ENCODE measurements around the gene DNAJC5.
"Not testable (repeated sequence)": the region's sequence is repeated elsewhere in the genome, so short reads cannot be mapped to it uniquely, and the experiment has no call there.

DNAJC5 gene

DNA sequence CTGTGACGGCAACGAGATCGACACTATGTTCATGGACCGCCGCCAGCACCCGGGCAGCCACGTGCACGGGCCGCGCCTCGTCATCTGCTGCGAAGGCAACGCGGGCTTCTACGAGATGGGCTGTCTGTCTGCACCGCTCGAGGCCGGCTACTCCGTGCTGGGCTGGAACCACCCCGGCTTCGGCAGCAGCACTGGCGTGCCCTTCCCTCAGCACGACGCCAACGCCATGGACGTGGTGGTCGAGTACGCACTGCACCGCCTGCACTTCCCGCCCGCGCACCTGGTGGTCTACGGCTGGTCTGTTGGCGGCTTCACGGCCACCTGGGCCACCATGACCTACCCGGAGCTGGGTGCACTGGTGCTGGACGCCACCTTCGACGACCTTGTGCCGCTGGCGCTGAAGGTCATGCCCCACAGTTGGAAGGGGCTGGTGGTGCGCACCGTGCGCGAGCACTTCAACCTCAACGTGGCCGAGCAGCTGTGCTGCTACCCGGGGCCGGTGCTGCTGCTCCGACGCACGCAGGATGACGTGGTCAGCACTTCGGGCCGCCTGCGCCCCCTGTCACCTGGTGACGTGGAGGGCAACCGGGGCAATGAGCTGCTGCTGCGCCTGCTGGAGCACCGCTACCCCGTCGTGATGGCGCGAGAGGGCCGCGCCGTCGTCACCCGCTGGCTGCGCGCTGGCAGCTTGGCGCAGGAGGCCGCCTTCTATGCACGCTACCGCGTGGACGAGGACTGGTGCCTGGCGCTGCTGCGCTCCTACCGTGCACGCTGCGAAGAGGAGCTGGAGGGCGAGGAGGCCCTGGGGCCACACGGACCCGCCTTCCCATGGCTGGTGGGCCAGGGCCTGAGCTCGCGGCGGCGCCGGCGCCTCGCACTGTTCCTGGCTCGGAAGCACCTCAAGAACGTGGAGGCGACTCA lies 32.7 kb upstream of the DNAJC5 start:
- Histone ChIP-seq H3K27me3 (ENCODE audit: control insufficient read depth, insufficient read depth, low read length, poor library complexity, severe bottlenecking) (no peaks in the 10 kb centered on the region), H3K4me1 (ENCODE audit: control insufficient read depth, insufficient read depth, low read length) (peaks cover 30% of the 10 kb centered on the region), H3K9me3 (ENCODE audit: control insufficient read depth, low read length) (no peaks in the 10 kb centered on the region), H3K27ac (ENCODE audit: insufficient read depth, low read depth, low read length, poor library complexity, severe bottlenecking) (no peak overlapping the region), H3K4me3 (ENCODE audit: insufficient read depth, low read depth, low read length) (no peak overlapping the region), H3K36me3 (ENCODE audit: control insufficient read depth, insufficient read depth, low read length) (no peaks in the 10 kb centered on the region)
- WGBS, 2 experiments, result 96% methylated on average over 95 of the region's 95 CpGs

DNA sequence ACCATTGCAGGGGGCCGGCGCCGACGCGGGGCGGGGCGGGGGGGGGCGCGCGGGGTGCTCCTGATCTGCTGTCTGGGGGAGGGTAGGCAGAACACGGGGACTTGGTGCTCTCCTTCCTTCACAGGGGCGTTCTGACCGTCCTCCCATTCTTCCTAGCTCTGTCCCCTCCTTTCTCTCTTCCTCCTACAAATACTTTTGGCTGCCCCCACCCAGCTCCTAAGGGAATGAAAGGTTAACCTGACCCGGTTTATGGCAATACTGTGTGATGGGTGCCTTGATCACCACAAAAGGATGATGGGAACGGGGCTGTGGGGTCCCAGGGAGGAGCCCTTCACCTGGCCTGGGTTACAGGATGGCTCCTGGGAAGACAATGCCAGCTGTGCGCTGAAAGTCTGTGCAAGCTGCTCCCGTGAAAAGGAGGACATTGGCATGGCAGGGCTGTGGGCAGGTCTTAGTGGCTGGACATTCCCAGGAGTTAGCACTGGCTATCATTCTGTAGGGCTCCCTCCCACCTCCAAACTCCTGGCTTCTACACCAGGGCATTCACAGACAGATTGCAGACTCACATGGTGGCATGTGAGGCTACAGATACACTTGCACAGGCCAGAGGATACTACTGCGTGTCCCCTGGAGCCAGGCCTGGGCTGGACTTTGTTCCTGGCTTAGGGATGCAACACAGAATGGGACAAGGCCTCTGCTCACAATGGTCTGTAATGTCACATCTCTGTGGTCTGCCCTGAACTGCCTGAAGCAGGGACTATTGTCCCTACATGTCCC lies 31.7 kb upstream of the DNAJC5 start:
- no peaks in the 10 kb centered on the region for H3K27me3 ChIP-seq (ENCODE audit: control insufficient read depth, insufficient read depth, low read length, poor library complexity, severe bottlenecking)
- WGBS, 2 experiments, result 93 to 94% methylated on average over 18 of the region's 18 CpGs
- H3K4me3 ChIP-seq (ENCODE audit: insufficient read depth, low read depth, low read length), result peak overlapping the region; percentile 95
- H3K27ac ChIP-seq (ENCODE audit: insufficient read depth, low read depth, low read length, poor library complexity, severe bottlenecking), result no peak overlapping the region
- no peaks in the 10 kb centered on the region for H3K9me3 ChIP-seq (ENCODE audit: control insufficient read depth, low read length)
- no peaks in the 10 kb centered on the region for H3K36me3 ChIP-seq (ENCODE audit: control insufficient read depth, insufficient read depth, low read length)
- H3K4me1 ChIP-seq (ENCODE audit: control insufficient read depth, insufficient read depth, low read length), result peaks cover 23% of the 10 kb centered on the region

DNA sequence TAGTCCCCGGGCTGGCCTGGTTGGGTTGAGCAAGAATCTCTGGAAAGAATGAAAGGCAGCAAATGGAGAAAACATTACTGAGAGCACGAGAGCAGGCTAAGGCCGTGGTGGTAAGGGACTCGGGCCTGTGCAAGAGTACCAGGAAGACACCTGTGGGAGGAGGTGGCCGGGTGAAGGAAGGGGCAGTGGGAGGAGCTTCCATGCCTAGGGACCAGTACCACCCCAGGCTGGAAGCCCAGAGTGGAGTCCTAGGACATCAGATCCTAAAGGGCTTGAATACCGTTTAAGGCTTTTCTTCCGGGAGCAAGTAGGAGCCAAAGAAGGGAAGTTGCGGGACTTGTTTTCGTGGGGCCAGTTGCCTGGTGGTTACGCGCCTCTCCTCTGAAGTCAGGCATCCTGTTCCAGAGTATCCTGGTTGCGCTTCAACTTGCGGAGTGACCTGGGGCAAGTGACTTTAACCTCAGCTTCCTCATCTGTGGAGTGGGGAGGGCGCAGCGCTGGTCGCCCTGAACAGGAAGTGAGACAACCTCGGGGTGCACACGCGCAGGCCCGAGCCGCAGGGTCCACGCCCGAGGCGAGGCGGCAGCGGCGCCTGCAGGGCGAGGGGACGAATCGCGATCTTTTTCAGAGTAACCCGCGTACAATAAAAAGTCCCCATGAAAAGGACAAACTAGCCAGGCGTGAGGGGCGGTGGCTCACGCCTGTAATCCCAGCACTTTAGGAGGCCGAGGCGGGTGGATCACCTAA lies 31.0 kb upstream of the DNAJC5 start:
- Histone ChIP-seq H3K4me1 (ENCODE audit: control insufficient read depth, insufficient read depth, low read length) (peaks cover 15% of the 10 kb centered on the region), H3K27ac (ENCODE audit: insufficient read depth, low read depth, low read length, poor library complexity, severe bottlenecking) (peak overlapping the region; percentile 6), H3K27me3 (ENCODE audit: control insufficient read depth, insufficient read depth, low read length, poor library complexity, severe bottlenecking) (no peaks in the 10 kb centered on the region), H3K36me3 (ENCODE audit: control insufficient read depth, insufficient read depth, low read length) (peaks cover 2% of the 10 kb centered on the region), H3K4me3 (ENCODE audit: insufficient read depth, low read depth, low read length) (peak overlapping the region; percentile 95), H3K9me3 (ENCODE audit: control insufficient read depth, low read length) (no peaks in the 10 kb centered on the region)
- 23 to 24% methylated on average over 38 of the region's 38 CpGs for WGBS, 2 experiments

DNA sequence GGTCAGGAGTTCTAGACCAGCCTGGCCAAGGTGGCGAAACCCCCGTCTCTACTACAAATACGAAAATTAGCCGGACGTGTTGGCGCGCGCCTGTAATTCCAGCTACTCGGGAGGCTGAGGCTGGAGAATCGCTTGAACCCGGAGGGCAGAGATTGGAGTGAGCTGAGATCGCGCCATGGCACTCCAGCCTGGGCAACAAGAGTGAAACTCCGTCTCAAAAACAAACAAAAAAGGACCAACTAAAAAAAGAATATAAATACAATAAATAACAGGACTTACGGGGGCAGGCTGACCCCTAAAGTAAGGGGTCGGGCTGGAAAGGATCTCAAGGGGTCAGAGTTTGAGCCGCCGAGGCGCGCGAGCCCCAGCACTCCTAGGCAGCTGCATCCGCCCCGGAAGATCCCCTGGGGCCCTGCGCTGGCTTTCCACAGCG lies 30.4 kb upstream of the DNAJC5 start:
- peaks cover 8% of the 10 kb centered on the region for H3K36me3 ChIP-seq (ENCODE audit: control insufficient read depth, insufficient read depth, low read length)
- H3K9me3 ChIP-seq (ENCODE audit: control insufficient read depth, low read length), result no peaks in the 10 kb centered on the region
- H3K4me3 ChIP-seq (ENCODE audit: insufficient read depth, low read depth, low read length), result peak overlapping the region; percentile 95
- H3K27ac ChIP-seq (ENCODE audit: insufficient read depth, low read depth, low read length, poor library complexity, severe bottlenecking), result no peak overlapping the region
- no peaks in the 10 kb centered on the region for H3K27me3 ChIP-seq (ENCODE audit: control insufficient read depth, insufficient read depth, low read length, poor library complexity, severe bottlenecking)
- 1 to 2% methylated on average over 24 to 25 of the region's 25 CpGs for WGBS, 2 experiments
- peaks cover 9% of the 10 kb centered on the region for H3K4me1 ChIP-seq (ENCODE audit: control insufficient read depth, insufficient read depth, low read length)

DNA sequence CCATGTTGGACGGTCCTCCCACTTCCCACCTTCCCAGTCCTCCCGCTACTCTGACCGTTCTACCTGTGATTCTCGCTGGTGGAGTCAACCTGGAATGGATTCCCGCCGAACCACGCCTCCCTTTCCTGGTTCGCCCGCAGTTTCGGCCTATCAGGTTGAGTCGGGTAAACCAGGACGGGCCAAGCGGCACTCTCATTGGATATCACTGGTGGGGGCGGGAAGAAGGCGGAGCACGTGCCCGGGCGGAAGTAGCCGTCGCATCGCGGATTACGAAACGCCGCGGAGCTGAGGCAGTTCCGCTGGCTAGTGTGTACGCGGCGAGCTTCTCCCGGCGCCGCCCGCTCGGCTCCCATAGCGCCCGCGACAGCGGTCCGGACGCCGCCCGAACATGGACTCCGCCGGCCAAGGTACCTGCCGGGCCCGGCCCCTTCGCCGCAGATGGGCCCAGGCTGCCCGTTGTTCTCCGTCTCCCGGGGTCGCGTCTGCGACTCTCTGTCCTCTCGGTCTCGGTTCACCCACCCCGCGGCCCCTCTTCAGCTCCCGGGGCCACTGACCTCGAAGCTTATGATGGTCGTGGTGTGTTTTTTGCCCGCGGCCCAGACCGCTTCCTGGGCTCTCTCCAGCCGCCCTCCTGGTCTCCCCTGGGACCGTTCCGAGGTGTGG lies 29.8 kb upstream of the DNAJC5 start, which contains the start of gene TPD52L2:
Gene TPD52L2, plus strand, starts transcription at position 293 of the 663 bp plus-strand sequence. Its CDS starts 96 bp downstream, at position 389.
- H3K36me3 ChIP-seq (ENCODE audit: control insufficient read depth, insufficient read depth, low read length), result peaks cover 14% of the 10 kb centered on the region
- no peaks in the 10 kb centered on the region for H3K9me3 ChIP-seq (ENCODE audit: control insufficient read depth, low read length)
- peak within 1 kb of the TSS; percentile 22 for H3K27ac ChIP-seq (ENCODE audit: insufficient read depth, low read depth, low read length, poor library complexity, severe bottlenecking)
- peak within 1 kb of the TSS; percentile 95 for H3K4me3 ChIP-seq (ENCODE audit: insufficient read depth, low read depth, low read length)
- peaks cover 9% of the 10 kb centered on the region for H3K4me1 ChIP-seq (ENCODE audit: control insufficient read depth, insufficient read depth, low read length)
- WGBS, 2 experiments, result 0% methylated on average over 68 of the region's 68 CpGs
- no peaks in the 10 kb centered on the region for H3K27me3 ChIP-seq (ENCODE audit: control insufficient read depth, insufficient read depth, low read length, poor library complexity, severe bottlenecking)

DNA sequence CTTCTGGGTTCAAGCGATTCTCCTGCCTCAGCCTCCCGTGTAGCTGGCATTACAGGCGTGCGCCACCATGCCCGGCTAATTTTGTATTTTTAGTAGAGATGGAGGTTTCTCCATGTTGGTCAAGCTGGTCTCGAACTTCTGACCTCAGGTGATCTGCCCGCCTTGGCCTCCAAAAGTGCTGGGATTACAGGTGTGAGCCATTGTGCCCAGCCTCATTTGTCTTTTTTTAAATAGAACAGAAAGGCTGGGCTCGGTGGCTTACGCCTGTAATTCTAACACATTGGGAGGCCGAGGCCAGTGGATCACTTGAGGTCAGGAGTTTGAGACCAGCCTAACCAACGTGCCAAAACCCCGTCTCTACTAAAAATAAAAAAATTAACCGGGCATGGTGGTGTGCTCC lies 27.9 kb upstream of the DNAJC5 start:
- not testable (repeated sequence) for H3K4me1 ChIP-seq (ENCODE audit: control insufficient read depth, insufficient read depth, low read length); H3K27me3 ChIP-seq (ENCODE audit: control insufficient read depth, insufficient read depth, low read length, poor library complexity, severe bottlenecking); H3K4me3 ChIP-seq (ENCODE audit: insufficient read depth, low read depth, low read length); H3K27ac ChIP-seq (ENCODE audit: insufficient read depth, low read depth, low read length, poor library complexity, severe bottlenecking); H3K9me3 ChIP-seq (ENCODE audit: control insufficient read depth, low read length)
- WGBS, 2 experiments, result 88 to 92% methylated on average over 13 of the region's 13 CpGs
- peaks cover 15% of the 10 kb centered on the region for H3K36me3 ChIP-seq (ENCODE audit: control insufficient read depth, insufficient read depth, low read length)

DNA sequence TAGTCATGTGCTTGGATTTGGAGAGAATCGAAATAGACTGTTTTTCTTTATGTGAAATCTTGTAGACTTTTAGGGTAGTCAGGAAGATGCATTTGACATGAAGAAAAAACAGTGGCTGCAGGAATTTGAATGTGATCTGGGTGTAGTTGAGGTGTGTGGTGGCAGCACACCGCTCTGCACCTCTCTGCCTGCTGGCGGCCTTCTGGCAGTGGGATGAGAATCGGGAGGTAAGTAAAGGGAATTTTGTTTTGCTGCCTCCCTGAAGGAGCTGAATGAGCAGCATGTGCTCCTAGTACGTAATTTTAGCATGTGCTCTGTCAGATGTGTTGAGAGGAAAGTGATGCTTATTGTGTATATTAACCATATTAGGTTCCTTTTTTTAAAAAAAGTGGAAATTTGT lies 26.7 kb upstream of the DNAJC5 start:
- H3K27me3 ChIP-seq (ENCODE audit: control insufficient read depth, insufficient read depth, low read length, poor library complexity, severe bottlenecking), result no peaks in the 10 kb centered on the region
- H3K36me3 ChIP-seq (ENCODE audit: control insufficient read depth, insufficient read depth, low read length), result peaks cover 20% of the 10 kb centered on the region
- H3K9me3 ChIP-seq (ENCODE audit: control insufficient read depth, low read length), result no peaks in the 10 kb centered on the region
- peaks cover 9% of the 10 kb centered on the region for H3K4me1 ChIP-seq (ENCODE audit: control insufficient read depth, insufficient read depth, low read length)
- 97 to 98% methylated on average over 5 of the region's 5 CpGs for WGBS, 2 experiments
- no peak overlapping the region for H3K4me3 ChIP-seq (ENCODE audit: insufficient read depth, low read depth, low read length)
- no peak overlapping the region for H3K27ac ChIP-seq (ENCODE audit: insufficient read depth, low read depth, low read length, poor library complexity, severe bottlenecking)

DNA sequence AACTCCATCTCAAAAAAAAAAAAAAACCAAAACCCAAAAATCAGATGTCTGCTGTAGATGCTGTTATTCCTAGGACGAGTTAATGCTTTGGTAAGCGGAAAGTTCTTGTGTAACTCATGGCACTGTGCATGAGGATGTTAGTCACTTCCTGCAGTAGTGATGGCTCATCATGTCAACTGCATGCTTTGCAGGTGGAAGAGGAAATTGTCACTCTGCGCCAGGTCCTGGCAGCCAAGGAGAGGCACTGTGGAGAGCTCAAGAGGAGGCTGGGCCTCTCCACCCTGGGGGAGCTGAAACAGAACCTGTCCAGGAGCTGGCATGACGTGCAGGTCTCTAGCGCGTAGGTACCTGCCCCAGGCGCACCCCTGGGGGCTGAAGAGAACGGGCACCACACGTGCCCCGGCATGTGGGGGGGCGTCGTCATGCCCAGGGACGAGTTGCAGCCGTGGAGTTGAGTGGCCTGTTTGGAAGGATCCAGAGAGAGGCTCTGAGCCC lies 21.4 kb upstream of the DNAJC5 start:
- H3K27me3 ChIP-seq (ENCODE audit: control insufficient read depth, insufficient read depth, low read length, poor library complexity, severe bottlenecking), result no peaks in the 10 kb centered on the region
- H3K4me1 ChIP-seq (ENCODE audit: control insufficient read depth, insufficient read depth, low read length), result no peaks in the 10 kb centered on the region
- WGBS, 2 experiments, result 97% methylated on average over 14 of the region's 14 CpGs
- peaks cover 46% of the 10 kb centered on the region for H3K36me3 ChIP-seq (ENCODE audit: control insufficient read depth, insufficient read depth, low read length)
- H3K4me3 ChIP-seq (ENCODE audit: insufficient read depth, low read depth, low read length), result no peak overlapping the region
- H3K27ac ChIP-seq (ENCODE audit: insufficient read depth, low read depth, low read length, poor library complexity, severe bottlenecking), result no peak overlapping the region
- H3K9me3 ChIP-seq (ENCODE audit: control insufficient read depth, low read length), result no peaks in the 10 kb centered on the region

DNA sequence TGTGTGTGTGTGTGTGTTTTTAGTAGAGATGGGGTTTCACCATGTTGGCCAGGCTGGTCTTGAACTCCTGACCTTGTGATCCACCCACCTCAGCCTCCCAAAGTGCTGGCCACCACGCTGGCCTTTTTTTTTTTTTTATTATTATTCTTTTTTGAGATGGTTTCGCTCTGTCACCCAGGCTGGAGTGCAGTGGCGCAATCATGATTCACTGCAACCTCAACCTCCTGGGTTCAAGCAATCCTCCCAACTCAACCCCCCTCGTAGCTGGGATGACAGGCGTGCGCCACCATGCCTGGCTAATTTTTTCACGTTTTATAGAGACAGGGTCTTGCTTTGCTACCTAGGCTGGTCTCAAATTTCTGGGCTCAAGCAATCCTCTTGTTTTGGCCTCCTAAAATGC lies 20.7 kb upstream of the DNAJC5 start:
- H3K9me3 ChIP-seq (ENCODE audit: control insufficient read depth, low read length); H3K27me3 ChIP-seq (ENCODE audit: control insufficient read depth, insufficient read depth, low read length, poor library complexity, severe bottlenecking); H3K27ac ChIP-seq (ENCODE audit: insufficient read depth, low read depth, low read length, poor library complexity, severe bottlenecking); H3K4me3 ChIP-seq (ENCODE audit: insufficient read depth, low read depth, low read length); H3K4me1 ChIP-seq (ENCODE audit: control insufficient read depth, insufficient read depth, low read length): not testable (repeated sequence)
- peaks cover 42% of the 10 kb centered on the region for H3K36me3 ChIP-seq (ENCODE audit: control insufficient read depth, insufficient read depth, low read length)
- 94 to 95% methylated on average over 7 of the region's 7 CpGs for WGBS, 2 experiments

All from ectodermal cell (in vitro differentiated cells).